ENCODE data around the gene PUS1. TPM values are rescaled to one million over a fixed set of nuclear protein-coding genes. Genes with fewer than 3 reads are reported as not detected.
"Not testable (repeated sequence)": the region's sequence is repeated elsewhere in the genome, so short reads cannot be mapped to it uniquely, and the experiment has no call there.

The PUS1 gene
- total RNA-seq, 6 experiments from 2014 or later, result 14.7 to 23.1 (median 17.7) TPM

DNA sequence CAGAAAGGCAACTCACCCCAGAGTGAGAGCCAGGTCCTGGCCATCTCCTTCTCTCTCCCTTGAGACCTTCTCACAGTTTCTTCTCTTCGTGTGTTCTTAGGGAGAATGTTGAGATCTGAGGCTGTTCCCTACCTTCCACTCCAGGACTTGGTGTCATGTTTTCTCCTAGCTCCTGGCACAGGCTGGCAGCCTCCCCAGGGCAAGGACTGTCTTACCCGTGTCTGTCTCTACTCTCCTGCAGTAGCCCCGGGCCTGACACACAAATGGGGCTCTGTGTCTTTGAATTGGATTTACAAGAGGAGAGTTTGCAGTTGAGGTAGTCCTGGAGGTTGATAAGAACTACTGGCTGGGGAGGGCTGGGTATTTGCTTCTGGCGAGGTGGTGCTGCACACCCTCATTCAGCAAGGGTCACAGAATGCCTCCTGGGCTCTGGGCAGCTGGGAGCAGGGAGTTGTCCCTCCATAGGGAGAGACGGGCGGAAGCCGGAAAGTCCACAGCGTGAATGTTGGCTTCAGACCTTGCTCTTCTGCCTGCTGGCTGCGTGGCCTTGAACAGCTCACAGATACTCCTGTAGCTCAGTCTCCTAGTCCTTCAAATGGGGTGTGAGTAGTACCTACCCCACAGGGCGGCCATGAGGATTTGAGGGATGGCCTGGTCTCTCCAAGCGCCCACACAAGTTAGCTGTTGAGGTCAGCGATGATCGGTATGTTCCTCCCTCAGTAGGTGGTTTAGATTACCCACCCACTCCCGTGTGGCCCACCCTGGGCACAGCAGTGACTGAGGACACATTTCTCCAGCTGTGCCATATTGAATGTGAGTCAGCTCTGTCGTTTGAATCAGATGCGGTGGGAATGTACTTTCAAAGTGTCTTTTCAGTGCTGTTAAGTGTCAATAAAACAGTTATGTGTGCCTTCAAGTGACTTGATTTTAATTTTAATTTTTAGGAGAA, 30.8 kb downstream of the PUS1 start:
- TF ChIP-seq POLR2A (IDR thresholded peaks at IDR 0.05), result no peak
- TF ChIP-seq CTCF (IDR thresholded peaks at IDR 0.05), result no peak
- no peak overlapping the region for H3K27ac ChIP-seq
- peaks cover 0 to 16% (median 7%) of the 10 kb centered on the region in 4 donors for H3K4me1 ChIP-seq
- no peaks in the 10 kb centered on the region for H3K27me3 ChIP-seq
- DNase-seq (no peak), ATAC-seq (peak in 1 of 4 donors; percentile 13)
- intact Hi-C loops (cut with DNase I), result no loop called here
- no peak overlapping the region for H3K4me3 ChIP-seq
- peaks cover 0 to 7% (median 1%) of the 10 kb centered on the region in 4 donors for H3K36me3 ChIP-seq
- 78% methylated on average over 4 of the region's 16 CpGs for WGBS (ENCODE audit: insufficient coverage, low coverage, low lambda C conversion rate, missing lambda C conversion rate)
- no peaks in the 10 kb centered on the region for H3K9me3 ChIP-seq

- H3K27ac ChIP-seq; intact Hi-C loops (cut with DNase I); H3K36me3 ChIP-seq; H3K9me3 ChIP-seq; DNase-seq; H3K4me3 ChIP-seq; H3K27me3 ChIP-seq: not testable (repeated sequence)
- 80% methylated on average over 2 of the region's 30 CpGs for WGBS (ENCODE audit: insufficient coverage, low coverage, low lambda C conversion rate, missing lambda C conversion rate)
- peaks cover 0 to 16% (median 7%) of the 10 kb centered on the region in 4 donors for H3K4me1 ChIP-seq
- peak in 2 of 4 donors; percentile 11 to 37 for ATAC-seq
These were observed 31.7 kb downstream of the PUS1 start for GRCh38 chr12:131960590-131961325.

DNA sequence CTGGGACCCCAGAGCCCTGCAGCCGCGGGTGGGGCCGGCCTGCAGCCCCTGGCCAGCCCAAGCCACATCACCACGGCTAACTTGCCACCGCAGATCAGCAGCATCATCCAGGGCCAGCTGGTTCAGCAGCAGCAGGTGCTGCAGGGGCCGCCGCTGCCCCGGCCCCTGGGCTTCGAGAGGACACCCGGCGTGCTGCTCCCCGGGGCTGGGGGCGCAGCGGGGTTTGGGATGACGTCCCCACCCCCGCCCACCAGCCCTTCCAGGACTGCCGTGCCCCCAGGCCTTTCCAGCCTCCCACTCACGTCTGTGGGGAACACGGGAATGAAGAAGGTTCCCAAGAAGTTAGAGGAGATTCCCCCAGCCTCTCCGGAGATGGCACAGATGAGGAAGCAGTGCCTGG, 32.3 kb downstream of the PUS1 start:
- H3K4me3 ChIP-seq; intact Hi-C loops (cut with DNase I); H3K36me3 ChIP-seq; H3K27ac ChIP-seq; H3K9me3 ChIP-seq; H3K27me3 ChIP-seq; DNase-seq: not testable (repeated sequence)
- ATAC-seq, result peak in 1 of 4 donors; percentile 43
- whole genome bisulfite sequencing (ENCODE audit: insufficient coverage, low coverage, low lambda C conversion rate, missing lambda C conversion rate), result no CpG with 5 or more reads among the region's 20 CpGs
- peaks cover 0 to 10% (median 5%) of the 10 kb centered on the region in 4 donors for H3K4me1 ChIP-seq

DNA sequence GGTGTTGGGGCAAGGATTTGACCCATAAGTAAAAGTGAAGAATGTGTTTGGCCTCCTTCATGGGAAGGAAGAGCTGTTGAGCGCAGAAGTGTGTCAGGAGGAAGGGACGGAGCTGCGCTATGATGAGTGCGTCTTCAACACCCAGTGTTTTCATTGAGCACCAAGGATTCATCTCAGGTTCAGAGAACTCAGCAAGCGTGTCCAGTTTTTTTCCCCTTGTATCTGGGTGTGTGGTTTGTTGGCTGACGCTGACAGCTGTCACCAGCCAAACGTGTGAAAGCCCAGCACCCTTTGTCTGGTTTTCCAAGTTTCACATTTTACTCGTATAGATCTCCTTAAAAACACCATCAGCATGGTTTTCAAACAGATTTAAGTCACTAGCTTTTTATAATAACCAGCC, 33.0 kb downstream of the PUS1 start:
- Histone ChIP-seq H3K4me3 (no peak overlapping the region), H3K9me3 (no peaks in the 10 kb centered on the region), H3K27ac (no peak overlapping the region), H3K36me3 (peaks cover 0 to 7% (median 1%) of the 10 kb centered on the region in 4 donors), H3K4me1 (peaks cover 0 to 6% (median 2%) of the 10 kb centered on the region in 4 donors), H3K27me3 (no peaks in the 10 kb centered on the region)
- no peak for TF ChIP-seq CTCF (IDR thresholded peaks at IDR 0.05)
- WGBS (ENCODE audit: insufficient coverage, low coverage, low lambda C conversion rate, missing lambda C conversion rate), result 90% methylated on average over 8 of the region's 8 CpGs
- no peak for DNase-seq
- intact Hi-C loops (cut with DNase I), result no loop called here
- ATAC-seq, result no peak

DNA sequence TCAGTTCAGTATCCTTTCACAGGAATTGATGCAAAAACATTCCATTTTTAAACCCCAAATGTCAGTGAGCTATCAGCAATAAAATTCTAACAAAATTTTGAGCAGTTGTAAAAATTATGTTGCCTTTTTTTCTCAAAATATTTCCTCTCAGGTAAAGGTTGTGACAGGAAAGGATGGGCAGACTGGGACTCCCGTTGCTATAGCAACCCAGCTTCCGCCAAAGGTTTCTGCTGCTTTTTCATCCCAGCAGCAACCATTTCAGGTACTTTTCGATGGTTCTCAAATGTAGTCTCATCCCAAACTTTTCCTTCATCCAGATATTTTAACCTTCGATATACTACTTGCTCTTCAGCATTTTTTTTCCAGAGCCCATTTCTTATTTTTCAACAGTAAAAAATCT, 34.3 kb downstream of the PUS1 start:
- intact Hi-C loops (cut with DNase I), result no loop called here
- peaks cover 0 to 7% (median 1%) of the 10 kb centered on the region in 4 donors for H3K36me3 ChIP-seq
- TF ChIP-seq CTCF (IDR thresholded peaks at IDR 0.05) (no peak), POLR2A (IDR thresholded peaks at IDR 0.05) (no peak)
- H3K4me1 ChIP-seq, result no peaks in the 10 kb centered on the region
- H3K9me3 ChIP-seq, result no peaks in the 10 kb centered on the region
- H3K27me3 ChIP-seq, result no peaks in the 10 kb centered on the region
- no peak overlapping the region for H3K4me3 ChIP-seq
- DNase-seq (no peak), ATAC-seq (no peak)
- WGBS (ENCODE audit: insufficient coverage, low coverage, low lambda C conversion rate, missing lambda C conversion rate), result 79% methylated on average over 4 of the region's 4 CpGs
- H3K27ac ChIP-seq, result no peak overlapping the region

All from right lobe of liver (tissue), 6 donors.